GM23338 (cell line): ENCODE measurements around the gene ABHD12.

ENCODE experiments used
- CREB1 ChIP-seq: fragments of 250-450 bp; sonication (Bioruptor Pico); IDR thresholded peaks from 2 replicates; pipeline ENCODE4 v1.5.0; 2020; ENCODE audit warnings: low read depth, mild to moderate bottlenecking, moderate library complexity
- CTCF ChIP-seq, 2 experiments: fragments of 200-600 bp in 1 of 2; sonication (generic) in 1 of 2; conservative IDR thresholded peaks; 2 replicates each; pipeline versions ENCODE4 v1.5.1 to v1.6.1; 2016 to 2017; ENCODE audit warnings: antibody characterized with exemption in 2 of 2, low read depth in 2 of 2, mild to moderate bottlenecking in 2 of 2, moderate library complexity in 1 of 2
- ETS1 ChIP-seq: IDR thresholded peaks from 2 replicates; pipeline ENCODE4 v1.6.1; 2016; ENCODE audit warnings: antibody characterized with exemption
- EZH2 ChIP-seq: fragments of 200-600 bp; sonication (generic); IDR thresholded peaks from one replicate; pipeline ENCODE4 v1.8.0; 2017; ENCODE audit warnings: antibody characterized with exemption, mild to moderate bottlenecking, low read depth; ENCODE audit not compliant: unreplicated experiment
- EZH2phosphoT487 ChIP-seq: fragments of 200-600 bp; sonication (generic); IDR thresholded peaks from one replicate; pipeline ENCODE4 v1.8.1; 2018; ENCODE audit warnings: antibody characterized with exemption; ENCODE audit not compliant: unreplicated experiment
- JUNB ChIP-seq: IDR thresholded peaks from one replicate; pipeline ENCODE4 v1.6.1; 2016; ENCODE audit warnings: antibody characterized with exemption; ENCODE audit not compliant: unreplicated experiment
- POLR2AphosphoS5 ChIP-seq: IDR thresholded peaks from 2 replicates; pipeline ENCODE4 v1.6.1; 2016; ENCODE audit warnings: antibody characterized with exemption, low read depth
- REST ChIP-seq: IDR thresholded peaks from one replicate; pipeline ENCODE4 v1.6.1; 2018; ENCODE audit warnings: antibody characterized with exemption; ENCODE audit not compliant: unreplicated experiment
- STAT1 ChIP-seq: IDR thresholded peaks from one replicate; pipeline ENCODE4 v1.6.1; 2016; ENCODE audit warnings: antibody characterized with exemption; ENCODE audit not compliant: unreplicated experiment
- ZNF114 ChIP-seq: fragments of 250-450 bp; sonication (Bioruptor Pico); IDR thresholded peaks from 2 replicates; pipeline ENCODE4 v1.5.0; 2020; ENCODE audit warnings: mild to moderate bottlenecking, moderate library complexity
- ZNF462 ChIP-seq: fragments of 250-450 bp; sonication (Bioruptor Pico); IDR thresholded peaks from 2 replicates; pipeline ENCODE4 v1.5.0; 2020; ENCODE audit warnings: mild to moderate bottlenecking, moderate library complexity

- TF ChIP-seq REST (no peak), CTCF (conservative IDR thresholded peaks at IDR 0.05; ENCODE audit: low read depth in 2 of 2) (no peak), EZH2 (no peak), POLR2AphosphoS5 (no peak), JUNB (no peak), CREB1 (CRISPR knock-in tag) (no peak), EZH2phosphoT487 (no peak), STAT1 (no peak), ZNF114 (CRISPR knock-in tag) (no peak), ETS1 (no peak), ZNF462 (CRISPR knock-in tag) (no peak)
Measured at GRCh38 chr20:25351024-25351360, 39.6 kb downstream of the ABHD12 start.
